MM.1S (cell line): ENCODE measurements around the gene ISL2.

ENCODE experiments used
- DNase-seq: peaks from one replicate; pipeline ENCODE4 v3.0.0-alpha.2; 2015
- H2AFZ ChIP-seq: fragments of 300-600 bp; sonication (generic); 2 replicates; pipeline ENCODE4 v1.6.0; 2016; ENCODE audit warnings: antibody characterized with exemption, low read length
- H3F3A ChIP-seq: fragments of 300-600 bp; sonication (generic); 2 replicates; pipeline ENCODE4 v1.6.1; 2016; ENCODE audit warnings: mild to moderate bottlenecking, antibody characterized with exemption, low read length, moderate library complexity, mixed read lengths; ENCODE audit not compliant: insufficient read depth
- H3K27ac ChIP-seq: fragments of 300-600 bp; sonication (generic); 2 replicates; pipeline ENCODE4 v1.5.1; 2016; ENCODE audit warnings: mild to moderate bottlenecking, low read length
- H3K27me3 ChIP-seq: fragments of 300-600 bp; sonication (generic); replicated peaks from 2 replicates; pipeline ENCODE4 v1.6.0; 2016; ENCODE audit warnings: low read length; ENCODE audit not compliant: insufficient read depth
- H3K36me3 ChIP-seq: fragments of 300-600 bp; sonication (generic); replicated peaks from 2 replicates; pipeline ENCODE4 v1.6.1; 2016; ENCODE audit warnings: mild to moderate bottlenecking, low read length, mixed read lengths; ENCODE audit not compliant: insufficient read depth
- H3K4me1 ChIP-seq: fragments of 300-600 bp; sonication (generic); 2 replicates; pipeline ENCODE4 v1.6.1; 2016; ENCODE audit warnings: low read length, mixed read lengths
- H3K4me2 ChIP-seq: fragments of 300-600 bp; sonication (generic); 2 replicates; pipeline ENCODE4 v1.6.0; 2016; ENCODE audit warnings: low read depth, low read length
- H3K4me3 ChIP-seq: fragments of 300-600 bp; sonication (generic); 2 replicates; pipeline ENCODE4 v1.5.1; 2016; ENCODE audit warnings: low read length, mixed read lengths
- H3K79me2 ChIP-seq: fragments of 300-600 bp; sonication (generic); 2 replicates; pipeline ENCODE4 v1.6.1; 2016; ENCODE audit warnings: mixed run types, low read length, mixed read lengths
- H3K9ac ChIP-seq: fragments of 300-600 bp; sonication (generic); 2 replicates; pipeline ENCODE4 v1.6.1; 2016; ENCODE audit warnings: low read length, mixed read lengths
- H3K9me2 ChIP-seq: fragments of 300-600 bp; sonication (generic); replicated peaks from 2 replicates; pipeline ENCODE4 v1.6.1; 2016; ENCODE audit warnings: mild to moderate bottlenecking, low read length, mixed read lengths; ENCODE audit not compliant: insufficient read depth
- H3K9me3 ChIP-seq: fragments of 300-600 bp; sonication (generic); replicated peaks from 2 replicates; pipeline ENCODE4 v1.6.1; 2016; ENCODE audit warnings: mild to moderate bottlenecking, low read length, mixed read lengths; ENCODE audit not compliant: insufficient read depth
- H4K20me1 ChIP-seq: fragments of 300-600 bp; sonication (generic); 2 replicates; pipeline ENCODE4 v1.6.1; 2016; ENCODE audit warnings: mild to moderate bottlenecking, low read length, moderate library complexity, mixed read lengths; ENCODE audit not compliant: insufficient read depth
- EZH2 ChIP-seq: fragments of 300-600 bp; sonication (generic); optimal IDR thresholded peaks from 2 replicates; pipeline ENCODE3; 2017; ENCODE audit warnings: low read depth, mild to moderate bottlenecking, antibody characterized with exemption, low read length, mixed read lengths
- EZH2phosphoT487 ChIP-seq: fragments of 300-600 bp; sonication (generic); IDR thresholded peaks from 2 replicates; pipeline ENCODE4 v1.6.1; 2018; ENCODE audit warnings: antibody characterized with exemption, low read length
- TF ChIP-seq, protein P1 (sequence below): fragments of 300-600 bp; sonication (generic); IDR thresholded peaks from 2 replicates; pipeline ENCODE4 v1.5.1; 2016; ENCODE audit warnings: antibody characterized with exemption, low read length, mixed read lengths

ISL2 gene

DNA sequence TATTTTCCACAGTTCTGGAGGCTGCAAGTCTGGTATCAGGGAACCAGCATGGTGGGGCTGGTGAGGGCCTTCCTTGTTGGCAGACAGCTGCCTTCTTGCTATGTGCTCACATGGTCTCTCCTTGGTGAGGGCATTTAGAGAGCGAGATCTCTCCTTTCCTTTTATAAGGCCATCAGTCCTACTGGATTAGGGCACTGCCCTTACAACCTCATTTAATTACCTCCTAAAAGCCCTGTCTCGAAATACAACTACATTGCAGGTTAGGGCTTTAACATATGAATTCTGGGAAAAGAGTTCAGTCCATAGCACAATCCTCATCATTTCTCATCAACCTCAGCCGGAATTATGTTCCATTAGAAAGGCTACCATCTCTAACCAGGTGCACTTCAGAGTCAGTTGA, 21.9 kb downstream of the ISL2 start:
- H3K4me3 ChIP-seq = no peak overlapping the region
- H3K27ac ChIP-seq = no peak overlapping the region
- no peak for DNase-seq
- H3K9me2 ChIP-seq = no peaks in the 10 kb centered on the region
- no peak overlapping the region for H3K4me2 ChIP-seq
- no peaks in the 10 kb centered on the region for H3K4me1 ChIP-seq
- no peaks in the 10 kb centered on the region for H3K9me3 ChIP-seq
- H2AFZ ChIP-seq = no peak overlapping the region
- H3K36me3 ChIP-seq = no peaks in the 10 kb centered on the region
- H3K9ac ChIP-seq = no peak overlapping the region
- no peaks in the 10 kb centered on the region for H4K20me1 ChIP-seq
- H3F3A ChIP-seq = no peaks in the 10 kb centered on the region
- no peaks in the 10 kb centered on the region for H3K79me2 ChIP-seq
- TF ChIP-seq, protein P1, sequence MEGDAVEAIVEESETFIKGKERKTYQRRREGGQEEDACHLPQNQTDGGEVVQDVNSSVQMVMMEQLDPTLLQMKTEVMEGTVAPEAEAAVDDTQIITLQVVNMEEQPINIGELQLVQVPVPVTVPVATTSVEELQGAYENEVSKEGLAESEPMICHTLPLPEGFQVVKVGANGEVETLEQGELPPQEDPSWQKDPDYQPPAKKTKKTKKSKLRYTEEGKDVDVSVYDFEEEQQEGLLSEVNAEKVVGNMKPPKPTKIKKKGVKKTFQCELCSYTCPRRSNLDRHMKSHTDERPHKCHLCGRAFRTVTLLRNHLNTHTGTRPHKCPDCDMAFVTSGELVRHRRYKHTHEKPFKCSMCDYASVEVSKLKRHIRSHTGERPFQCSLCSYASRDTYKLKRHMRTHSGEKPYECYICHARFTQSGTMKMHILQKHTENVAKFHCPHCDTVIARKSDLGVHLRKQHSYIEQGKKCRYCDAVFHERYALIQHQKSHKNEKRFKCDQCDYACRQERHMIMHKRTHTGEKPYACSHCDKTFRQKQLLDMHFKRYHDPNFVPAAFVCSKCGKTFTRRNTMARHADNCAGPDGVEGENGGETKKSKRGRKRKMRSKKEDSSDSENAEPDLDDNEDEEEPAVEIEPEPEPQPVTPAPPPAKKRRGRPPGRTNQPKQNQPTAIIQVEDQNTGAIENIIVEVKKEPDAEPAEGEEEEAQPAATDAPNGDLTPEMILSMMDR = no peak
- no peak for TF ChIP-seq EZH2
- no peak for TF ChIP-seq EZH2phosphoT487
- H3K27me3 ChIP-seq = no peaks in the 10 kb centered on the region

DNA sequence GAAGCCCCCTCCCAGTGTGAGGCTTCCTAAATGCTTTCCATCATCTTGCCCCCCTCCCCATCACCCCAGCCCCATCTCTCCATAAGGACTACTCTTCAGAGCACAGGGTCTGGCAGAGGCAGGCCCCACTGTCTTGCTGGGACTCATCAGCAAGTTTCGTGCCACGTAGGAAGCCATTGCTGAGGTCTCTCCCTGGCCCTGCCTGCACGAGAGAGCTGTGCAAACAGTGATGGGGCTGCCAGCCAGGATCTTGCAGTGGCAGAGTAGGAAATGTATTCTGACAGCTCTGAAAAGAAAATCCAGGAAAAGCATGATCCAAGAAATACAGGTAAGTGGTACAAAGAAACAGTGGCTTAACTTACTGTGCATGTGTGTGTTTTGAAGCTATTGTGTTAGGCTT, 22.6 kb downstream of the ISL2 start:
- H3K9me2 ChIP-seq = no peaks in the 10 kb centered on the region
- no peaks in the 10 kb centered on the region for H3K36me3 ChIP-seq
- H3K4me2 ChIP-seq = no peak overlapping the region
- DNase-seq = no peak
- no peaks in the 10 kb centered on the region for H3K79me2 ChIP-seq
- no peaks in the 10 kb centered on the region for H3K9me3 ChIP-seq
- H3K4me1 ChIP-seq = no peaks in the 10 kb centered on the region
- no peak overlapping the region for H3K27ac ChIP-seq
- no peak overlapping the region for H2AFZ ChIP-seq
- no peaks in the 10 kb centered on the region for H3K27me3 ChIP-seq
- H3F3A ChIP-seq = no peaks in the 10 kb centered on the region
- H3K4me3 ChIP-seq = no peak overlapping the region
- TF ChIP-seq EZH2 = no peak
- no peak for TF ChIP-seq EZH2phosphoT487
- TF ChIP-seq, protein P1 = no peak
- H3K9ac ChIP-seq = no peak overlapping the region
- H4K20me1 ChIP-seq = no peaks in the 10 kb centered on the region

DNA sequence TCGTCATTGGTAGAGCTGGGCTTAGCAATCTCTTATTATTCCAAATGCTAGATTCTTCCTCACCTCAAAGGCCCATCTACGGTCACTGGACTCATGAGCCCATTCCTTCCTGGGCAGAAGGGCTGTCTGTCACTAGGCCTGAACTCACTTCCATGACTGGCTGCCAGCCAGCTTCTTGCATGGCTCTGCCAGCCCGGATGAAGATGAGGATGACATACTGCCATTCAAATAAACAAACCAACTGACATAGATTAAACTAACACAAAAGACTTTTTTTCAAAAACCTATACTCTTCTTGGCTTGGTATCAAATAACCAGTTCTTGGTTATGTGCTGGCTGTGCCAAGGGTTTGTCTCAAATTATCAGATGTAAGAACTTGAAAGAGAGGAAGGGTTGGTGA, 23.8 kb downstream of the ISL2 start:
- no peaks in the 10 kb centered on the region for H3K79me2 ChIP-seq
- H3K27me3 ChIP-seq = no peaks in the 10 kb centered on the region
- no peaks in the 10 kb centered on the region for H3K4me1 ChIP-seq
- no peaks in the 10 kb centered on the region for H3K36me3 ChIP-seq
- H3F3A ChIP-seq = no peaks in the 10 kb centered on the region
- H4K20me1 ChIP-seq = no peaks in the 10 kb centered on the region
- no peak for DNase-seq
- H3K4me2 ChIP-seq = no peak overlapping the region
- TF ChIP-seq, protein P1 = no peak
- TF ChIP-seq EZH2phosphoT487 (no peak), EZH2 (no peak)
- no peaks in the 10 kb centered on the region for H3K9me2 ChIP-seq
- H2AFZ ChIP-seq = no peak overlapping the region
- H3K27ac ChIP-seq = no peak overlapping the region
- no peak overlapping the region for H3K9ac ChIP-seq
- H3K4me3 ChIP-seq = no peak overlapping the region
- no peaks in the 10 kb centered on the region for H3K9me3 ChIP-seq
